Measurements from ENCODE around the gene CCDC3.

DNA sequence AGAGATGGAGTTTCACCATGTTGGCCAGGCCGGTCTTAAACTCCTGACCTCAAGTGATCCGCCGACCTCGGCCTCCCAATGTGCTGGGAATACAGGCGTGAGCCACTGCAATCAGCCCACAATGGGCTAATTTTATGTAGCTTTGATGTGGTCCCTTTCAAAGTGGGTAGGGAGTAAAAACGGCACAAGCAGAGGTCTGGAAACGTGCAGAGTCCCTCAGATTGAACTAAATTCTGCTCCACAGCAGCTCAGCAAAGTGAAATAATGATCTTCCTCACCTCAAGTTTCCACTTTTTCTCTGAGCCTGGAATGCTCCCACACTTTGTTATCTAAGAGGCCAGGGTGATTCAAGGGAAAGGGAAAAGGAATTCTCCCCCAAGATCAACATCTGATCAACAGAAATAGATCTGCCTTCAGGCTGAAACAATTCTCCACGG, 6.1 kb downstream of the CCDC3 start:
- TF ChIP-seq, protein P1, sequence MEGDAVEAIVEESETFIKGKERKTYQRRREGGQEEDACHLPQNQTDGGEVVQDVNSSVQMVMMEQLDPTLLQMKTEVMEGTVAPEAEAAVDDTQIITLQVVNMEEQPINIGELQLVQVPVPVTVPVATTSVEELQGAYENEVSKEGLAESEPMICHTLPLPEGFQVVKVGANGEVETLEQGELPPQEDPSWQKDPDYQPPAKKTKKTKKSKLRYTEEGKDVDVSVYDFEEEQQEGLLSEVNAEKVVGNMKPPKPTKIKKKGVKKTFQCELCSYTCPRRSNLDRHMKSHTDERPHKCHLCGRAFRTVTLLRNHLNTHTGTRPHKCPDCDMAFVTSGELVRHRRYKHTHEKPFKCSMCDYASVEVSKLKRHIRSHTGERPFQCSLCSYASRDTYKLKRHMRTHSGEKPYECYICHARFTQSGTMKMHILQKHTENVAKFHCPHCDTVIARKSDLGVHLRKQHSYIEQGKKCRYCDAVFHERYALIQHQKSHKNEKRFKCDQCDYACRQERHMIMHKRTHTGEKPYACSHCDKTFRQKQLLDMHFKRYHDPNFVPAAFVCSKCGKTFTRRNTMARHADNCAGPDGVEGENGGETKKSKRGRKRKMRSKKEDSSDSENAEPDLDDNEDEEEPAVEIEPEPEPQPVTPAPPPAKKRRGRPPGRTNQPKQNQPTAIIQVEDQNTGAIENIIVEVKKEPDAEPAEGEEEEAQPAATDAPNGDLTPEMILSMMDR (IDR thresholded peaks at IDR 0.05; ENCODE audit: low read length) = no peak
- TF ChIP-seq EZH2phosphoT487 (IDR thresholded peaks at IDR 0.05; ENCODE audit: low read length) (no peak), EZH2 (optimal IDR thresholded peaks at IDR 0.05; ENCODE audit: low read depth, low read length) (no peak)
